DND-41 (cell line): ENCODE data around the gene ELAC2.
A peak's percentile ranks its signal among the peaks of the same experiment; 100 is the strongest.

Experiments used
- ATAC-seq: fragments of 200-7000 bp; cut with Tn5 transposase; 3 replicates; pipeline ENCODE4 v1.9.1; 2021; ENCODE audit warnings: low read depth; ENCODE audit not compliant: insufficient read depth
- DNase-seq: peaks from one replicate; pipeline ENCODE4 v3.0.0-alpha.2; 2020
- H2AFZ ChIP-seq: 2 replicates; pipeline ENCODE4 v1.6.0; 2012; ENCODE audit warnings: low read depth, low read length
- H3K27ac ChIP-seq: 2 replicates; pipeline ENCODE4 v1.5.1; 2012; ENCODE audit warnings: low read length, inconsistent platforms
- H3K27me3 ChIP-seq: fragments of 200-600 bp; sonication (generic); 2 replicates; pipeline ENCODE4 v1.6.0; 2012; ENCODE audit warnings: low read length, mild to moderate bottlenecking, inconsistent platforms; ENCODE audit not compliant: insufficient read depth, poor library complexity
- H3K36me3 ChIP-seq: 2 replicates; pipeline ENCODE4 v1.5.1; 2012; ENCODE audit warnings: low read length, inconsistent platforms; ENCODE audit not compliant: insufficient read depth
- H3K4me1 ChIP-seq: 2 replicates; pipeline ENCODE4 v1.5.1; 2012; ENCODE audit warnings: mild to moderate bottlenecking, low read length; ENCODE audit not compliant: insufficient read depth
- H3K4me2 ChIP-seq: 2 replicates; pipeline ENCODE4 v1.6.0; 2012; ENCODE audit warnings: mild to moderate bottlenecking, moderate library complexity, low read length, inconsistent platforms; ENCODE audit not compliant: insufficient read depth
- H3K4me3 ChIP-seq, 2 experiments: fragments of 200-600 bp in 1 of 2; shearing (Covaris generic) in 1 of 2; 2 replicates each; pipeline ENCODE4 v1.5.1; 2012 to 2016; ENCODE audit warnings: inconsistent platforms in 2 of 2, low read length in 2 of 2, mild to moderate bottlenecking in 2 of 2, low read depth in 1 of 2, moderate library complexity in 1 of 2
- H3K79me2 ChIP-seq: 2 replicates; pipeline ENCODE4 v1.6.0; 2012; ENCODE audit warnings: low read length, inconsistent platforms; ENCODE audit not compliant: insufficient read depth
- H3K9ac ChIP-seq: 2 replicates; pipeline ENCODE4 v1.6.0; 2012; ENCODE audit warnings: low read depth, mild to moderate bottlenecking, inconsistent platforms, low read length, moderate library complexity
- H3K9me3 ChIP-seq: 2 replicates; pipeline ENCODE4 v1.5.1; 2012; ENCODE audit warnings: low read length, moderate library complexity, mild to moderate bottlenecking, inconsistent platforms; ENCODE audit not compliant: insufficient read depth, severe bottlenecking
- H4K20me1 ChIP-seq: 2 replicates; pipeline ENCODE4 v1.6.0; 2012; ENCODE audit warnings: low read length; ENCODE audit not compliant: insufficient read depth
- EZH2 ChIP-seq: IDR thresholded peaks from 3 replicates; pipeline ENCODE4 v1.6.1; 2012; ENCODE audit warnings: borderline replicate concordance, low read depth, mild to moderate bottlenecking, moderate library complexity, low read length, inconsistent platforms; ENCODE audit not compliant: severe bottlenecking
- TF ChIP-seq, protein P1 (sequence below): IDR thresholded peaks from 2 replicates; pipeline ENCODE4 v1.5.1; 2012; ENCODE audit warnings: borderline replicate concordance, low read length, moderate library complexity, mild to moderate bottlenecking; ENCODE audit not compliant: poor library complexity, severe bottlenecking; ENCODE audit errors: extremely low read depth

ELAC2 gene

DNA sequence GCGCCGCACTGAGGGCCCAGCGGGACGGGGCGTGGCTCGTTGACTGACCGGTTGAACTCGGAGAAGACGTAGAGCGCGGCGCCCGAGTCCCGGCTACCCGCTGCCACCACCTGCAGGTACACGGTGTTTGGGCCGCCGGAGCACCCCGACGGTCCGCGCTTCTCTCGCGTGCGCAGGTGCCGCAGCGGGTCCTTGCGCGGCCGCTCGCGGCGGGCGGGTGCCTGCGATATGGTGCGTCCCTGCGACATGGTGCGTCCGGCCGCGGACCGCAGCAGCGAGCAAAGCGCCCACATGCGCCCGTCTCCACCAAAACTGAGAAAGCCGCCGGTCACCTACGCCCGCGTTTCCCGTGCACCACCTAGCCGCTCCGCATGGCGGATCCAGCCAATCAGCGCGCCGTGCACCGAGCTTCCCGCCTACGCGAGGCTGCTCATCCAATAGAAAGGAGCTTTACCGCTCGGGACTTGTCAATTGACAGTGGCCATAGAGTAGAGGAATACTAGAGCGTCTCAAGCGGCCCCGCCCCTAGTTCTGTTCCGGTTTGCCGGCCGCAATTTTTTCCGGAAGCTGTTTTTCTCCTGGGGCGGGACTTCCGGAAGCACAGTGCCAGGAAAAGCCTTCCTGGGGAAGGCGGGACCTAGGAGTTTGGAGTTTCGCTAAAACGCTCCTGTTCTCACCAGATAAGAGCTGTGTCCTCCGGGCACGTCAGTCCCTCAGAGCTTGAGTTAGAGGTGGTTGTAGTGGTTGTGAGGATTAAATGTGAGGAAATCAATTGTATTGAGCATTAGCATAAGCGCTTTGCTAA, at the start of gene ELAC2:
TSS of gene ELAC2 (minus strand) at position 373 of the 805 bp plus-strand sequence. CDS start at position 293, 80 bp downstream.
- Histone ChIP-seq H2AFZ (peak within 1 kb of the TSS; percentile 99), H3K27me3 (no peaks in the 10 kb centered on the region)
- DNase-seq = peak; percentile 96

GRCh38 chr17:13065032-13065431, 47.2 kb upstream of the ELAC2 start:
- Histone ChIP-seq H3K9ac (no peak overlapping the region), H4K20me1 (no peaks in the 10 kb centered on the region), H3K36me3 (no peaks in the 10 kb centered on the region), H2AFZ (no peak overlapping the region), H3K9me3 (peaks cover 5% of the 10 kb centered on the region), H3K4me3 (no peak overlapping the region), H3K27ac (no peak overlapping the region), H3K4me2 (no peak overlapping the region), H3K79me2 (no peaks in the 10 kb centered on the region), H3K4me1 (no peaks in the 10 kb centered on the region), H3K27me3 (no peaks in the 10 kb centered on the region)
- ATAC-seq (no peak), DNase-seq (no peak)
- TF ChIP-seq, protein P1, sequence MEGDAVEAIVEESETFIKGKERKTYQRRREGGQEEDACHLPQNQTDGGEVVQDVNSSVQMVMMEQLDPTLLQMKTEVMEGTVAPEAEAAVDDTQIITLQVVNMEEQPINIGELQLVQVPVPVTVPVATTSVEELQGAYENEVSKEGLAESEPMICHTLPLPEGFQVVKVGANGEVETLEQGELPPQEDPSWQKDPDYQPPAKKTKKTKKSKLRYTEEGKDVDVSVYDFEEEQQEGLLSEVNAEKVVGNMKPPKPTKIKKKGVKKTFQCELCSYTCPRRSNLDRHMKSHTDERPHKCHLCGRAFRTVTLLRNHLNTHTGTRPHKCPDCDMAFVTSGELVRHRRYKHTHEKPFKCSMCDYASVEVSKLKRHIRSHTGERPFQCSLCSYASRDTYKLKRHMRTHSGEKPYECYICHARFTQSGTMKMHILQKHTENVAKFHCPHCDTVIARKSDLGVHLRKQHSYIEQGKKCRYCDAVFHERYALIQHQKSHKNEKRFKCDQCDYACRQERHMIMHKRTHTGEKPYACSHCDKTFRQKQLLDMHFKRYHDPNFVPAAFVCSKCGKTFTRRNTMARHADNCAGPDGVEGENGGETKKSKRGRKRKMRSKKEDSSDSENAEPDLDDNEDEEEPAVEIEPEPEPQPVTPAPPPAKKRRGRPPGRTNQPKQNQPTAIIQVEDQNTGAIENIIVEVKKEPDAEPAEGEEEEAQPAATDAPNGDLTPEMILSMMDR = no peak
- no peak for TF ChIP-seq EZH2

More for the DNA sequence above, at the start of gene ELAC2:
- Histone ChIP-seq H3K79me2 (peaks cover 27% of the 10 kb centered on the region), H3K9me3 (no peaks in the 10 kb centered on the region), H3K4me1 (peaks cover 28% of the 10 kb centered on the region), H3K27ac (peak within 1 kb of the TSS; percentile 93), H3K4me2 (peak within 1 kb of the TSS; percentile 86), H3K4me3 (peak within 1 kb of the TSS; percentile 95 to 99), H3K36me3 (peaks cover 41% of the 10 kb centered on the region), H4K20me1 (no peaks in the 10 kb centered on the region), H3K9ac (peak within 1 kb of the TSS; percentile 88)
- peak; percentile 100 for ATAC-seq
- TF ChIP-seq, protein P1 = no peak
- TF ChIP-seq EZH2 = no peak

DNA sequence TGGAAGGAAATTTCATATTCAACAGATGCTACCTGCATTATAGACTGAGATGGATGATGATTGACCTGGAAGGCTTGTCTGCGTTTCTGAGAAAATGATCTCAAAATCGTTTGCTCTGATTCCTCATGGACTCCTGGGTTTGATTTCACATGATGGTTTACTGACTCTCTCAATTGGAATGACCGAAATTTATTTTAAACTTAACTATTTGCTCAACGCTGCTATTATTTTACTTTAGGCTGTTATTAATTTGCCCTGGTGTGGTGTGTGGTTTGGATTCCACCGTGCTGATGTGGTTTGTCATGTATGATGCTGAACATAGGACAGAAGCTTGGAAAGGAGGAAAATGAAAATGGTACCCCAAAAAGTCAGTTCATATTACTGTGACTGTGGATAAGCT, 37.3 kb upstream of the ELAC2 start:
- ATAC-seq = no peak
- Histone ChIP-seq H3K79me2 (no peaks in the 10 kb centered on the region), H3K9me3 (no peaks in the 10 kb centered on the region), H3K4me3 (no peak overlapping the region), H2AFZ (no peak overlapping the region), H3K27me3 (no peaks in the 10 kb centered on the region), H3K9ac (no peak overlapping the region), H3K27ac (no peak overlapping the region), H4K20me1 (no peaks in the 10 kb centered on the region), H3K4me2 (no peak overlapping the region), H3K4me1 (no peaks in the 10 kb centered on the region), H3K36me3 (no peaks in the 10 kb centered on the region)
- no peak for TF ChIP-seq EZH2
- DNase-seq = no peak

GRCh38 chr17:13054666-13055065, 36.8 kb upstream of the ELAC2 start:
- no peak for DNase-seq
- H2AFZ ChIP-seq = no peak overlapping the region

More at GRCh38 chr17:13054666-13055065, 36.8 kb upstream of the ELAC2 start:
- no peak overlapping the region for H3K4me2 ChIP-seq
- no peak overlapping the region for H3K27ac ChIP-seq
- H3K9ac ChIP-seq = no peak overlapping the region
- no peak overlapping the region for H3K4me3 ChIP-seq
- no peaks in the 10 kb centered on the region for H3K79me2 ChIP-seq
- ATAC-seq = no peak
- H3K9me3 ChIP-seq = no peaks in the 10 kb centered on the region
- no peaks in the 10 kb centered on the region for H3K4me1 ChIP-seq
- no peak for TF ChIP-seq EZH2
- TF ChIP-seq, protein P1 = no peak
- no peaks in the 10 kb centered on the region for H3K27me3 ChIP-seq
- H4K20me1 ChIP-seq = no peaks in the 10 kb centered on the region
- H3K36me3 ChIP-seq = no peaks in the 10 kb centered on the region
